Chondrocyte (in vitro differentiated cells): Measurements from ENCODE around the gene CXCL12. TPM values are rescaled to one million over a fixed set of nuclear protein-coding genes. Genes with fewer than 3 reads are reported as not detected.

Experiments used
- DNase-seq: peaks from one replicate; pipeline ENCODE4 v3.0.0; 2021; ENCODE audit warnings: mixed read lengths, low spot score
- H3K27ac Mint-ChIP-seq: one replicate; pipeline ENCODE4 v1.8.0; 2021; ENCODE audit warnings: mild to moderate bottlenecking, moderate library complexity, mixed read lengths; ENCODE audit not compliant: unreplicated experiment
- H3K27me3 Mint-ChIP-seq: 2 replicates; pipeline ENCODE4 v1.8.0; 2021; ENCODE audit warnings: low read depth, mixed read lengths
- H3K36me3 Mint-ChIP-seq: 2 replicates; pipeline ENCODE4 v1.8.0; 2021; ENCODE audit warnings: low read depth, mixed read lengths
- H3K4me1 Mint-ChIP-seq: 2 replicates; pipeline ENCODE4 v1.8.0; 2021; ENCODE audit warnings: low read depth, mild to moderate bottlenecking, mixed read lengths
- H3K4me3 Mint-ChIP-seq: one replicate; pipeline ENCODE4 v1.8.0; 2021; ENCODE audit warnings: mild to moderate bottlenecking, moderate library complexity, mixed read lengths; ENCODE audit not compliant: unreplicated experiment
- H3K9me3 Mint-ChIP-seq: 2 replicates; pipeline ENCODE4 v1.8.0; 2021; ENCODE audit warnings: low read depth, mixed read lengths
- CTCF ChIP-seq: fragments of 200-600 bp; sonication (generic); IDR thresholded peaks from 2 replicates; pipeline ENCODE4 v1.5.0; 2021; ENCODE audit warnings: antibody characterized with exemption, mild to moderate bottlenecking, moderate library complexity
- total RNA-seq: library from RNA; stranded (reverse); gene quantifications from 3 replicates; pipeline ENCODE4 v1.2.1, GENCODE V29; 2021

Gene CXCL12
- total RNA-seq, 1 donor from 2014 or later, result 65.5 TPM

- no peaks in the 10 kb centered on the region for H3K36me3 Mint-ChIP-seq
- peaks cover 8% of the 10 kb centered on the region for H3K27me3 Mint-ChIP-seq
- H3K27ac Mint-ChIP-seq, result no peak overlapping the region
- peaks cover 8% of the 10 kb centered on the region for H3K4me1 Mint-ChIP-seq
- peak; percentile 52 for DNase-seq
- no peak overlapping the region for H3K4me3 Mint-ChIP-seq
- no peak for TF ChIP-seq CTCF
- no peaks in the 10 kb centered on the region for H3K9me3 Mint-ChIP-seq
These were observed 28.5 kb downstream of the CXCL12 start for GRCh38 chr10:44356139-44357022.

- H3K4me3 Mint-ChIP-seq, result no peak overlapping the region
- TF ChIP-seq CTCF, result no peak
- H3K27me3 Mint-ChIP-seq, result peaks cover 8% of the 10 kb centered on the region
- no peak for DNase-seq
- H3K36me3 Mint-ChIP-seq, result no peaks in the 10 kb centered on the region
- H3K9me3 Mint-ChIP-seq, result no peaks in the 10 kb centered on the region
- peaks cover 8% of the 10 kb centered on the region for H3K4me1 Mint-ChIP-seq
- no peak overlapping the region for H3K27ac Mint-ChIP-seq
These were observed 29.3 kb downstream of the CXCL12 start for GRCh38 chr10:44355630-44356029.

- Mint-ChIP-seq H3K4me3 (no peak overlapping the region), H3K9me3 (no peaks in the 10 kb centered on the region), H3K36me3 (no peaks in the 10 kb centered on the region), H3K27ac (no peak overlapping the region), H3K4me1 (peaks cover 8% of the 10 kb centered on the region), H3K27me3 (peaks cover 2% of the 10 kb centered on the region)
- DNase-seq, result no peak
- TF ChIP-seq CTCF, result no peak
These were observed 30.1 kb downstream of the CXCL12 start for GRCh38 chr10:44354771-44355170.

GRCh38 chr10:44353721-44354120 is 31.2 kb downstream of the CXCL12 start:
- no peak overlapping the region for H3K4me3 Mint-ChIP-seq
- no peak overlapping the region for H3K27ac Mint-ChIP-seq
- no peak for TF ChIP-seq CTCF
- no peak for DNase-seq
- peaks cover 2% of the 10 kb centered on the region for H3K27me3 Mint-ChIP-seq
- H3K4me1 Mint-ChIP-seq, result peaks cover 8% of the 10 kb centered on the region
- no peaks in the 10 kb centered on the region for H3K36me3 Mint-ChIP-seq
- H3K9me3 Mint-ChIP-seq, result no peaks in the 10 kb centered on the region

- no peak for TF ChIP-seq CTCF
- DNase-seq, result no peak
- Mint-ChIP-seq H3K27ac (no peak overlapping the region), H3K4me3 (no peak overlapping the region), H3K36me3 (no peaks in the 10 kb centered on the region), H3K4me1 (peaks cover 8% of the 10 kb centered on the region), H3K27me3 (peaks cover 3% of the 10 kb centered on the region), H3K9me3 (no peaks in the 10 kb centered on the region)
These were observed 31.8 kb downstream of the CXCL12 start for GRCh38 chr10:44353128-44353390.
